GM12891 (cell line): ENCODE data around the gene SLAMF9.

Experiments
- PAX5 ChIP-seq: IDR thresholded peaks from 2 replicates; pipeline ENCODE4 v1.6.1; 2011; ENCODE audit warnings: low read length, moderate library complexity, mild to moderate bottlenecking; ENCODE audit not compliant: insufficient read depth, severe bottlenecking
- POLR2A ChIP-seq: IDR thresholded peaks from 2 replicates; pipeline ENCODE4 v1.6.1; 2011; ENCODE audit warnings: low read depth, low read length, control low read depth
- POLR2AphosphoS5 ChIP-seq: IDR thresholded peaks from 2 replicates; pipeline ENCODE4 v1.6.1; 2011; ENCODE audit warnings: low read depth, low read length, control low read depth
- SPI1 ChIP-seq: IDR thresholded peaks from 2 replicates; pipeline ENCODE4 v1.6.1; 2011; ENCODE audit warnings: low read depth, low read length, control low read depth
- TAF1 ChIP-seq: IDR thresholded peaks from 2 replicates; pipeline ENCODE4 v1.6.1; 2011; ENCODE audit warnings: low read depth, low read length, control low read depth

DNA sequence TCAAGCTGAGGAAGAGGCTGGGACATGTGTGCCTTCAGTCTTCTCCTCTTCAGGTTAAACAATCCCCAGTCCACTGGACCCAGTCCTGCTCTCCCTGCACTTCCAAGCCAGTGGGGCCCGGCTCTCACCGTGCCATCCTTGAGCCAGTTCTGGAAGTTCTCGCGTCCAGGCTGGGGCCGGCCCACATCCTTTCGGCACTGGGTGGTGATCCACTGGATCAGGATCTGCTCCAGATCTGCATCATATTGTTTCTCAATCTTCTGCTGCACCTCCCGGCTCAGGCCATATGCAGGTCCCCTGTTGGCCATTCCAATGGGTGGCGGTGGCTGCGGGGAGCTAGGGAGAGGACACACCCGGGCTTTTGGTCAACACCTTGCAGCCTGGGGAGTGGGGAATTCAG is 33.8 kb downstream of the SLAMF9 start:
- TF ChIP-seq POLR2AphosphoS5 (no peak), POLR2A (no peak), TAF1 (no peak), PAX5 (no peak), SPI1 (no peak)
